Measurements from ENCODE around the gene GRIN2A. TPM values are rescaled to one million over a fixed set of nuclear protein-coding genes. Genes with fewer than 3 reads are reported as not detected.

GRIN2A gene
- polyA plus RNA-seq, 1 experiment, result not detected

- H3K4me3 ChIP-seq (ENCODE audit: low read depth, low read length), result no peak overlapping the region
- no peaks in the 10 kb centered on the region for H3K27me3 ChIP-seq (ENCODE audit: control insufficient read depth, insufficient read depth, low read length)
- TF ChIP-seq, protein P1, sequence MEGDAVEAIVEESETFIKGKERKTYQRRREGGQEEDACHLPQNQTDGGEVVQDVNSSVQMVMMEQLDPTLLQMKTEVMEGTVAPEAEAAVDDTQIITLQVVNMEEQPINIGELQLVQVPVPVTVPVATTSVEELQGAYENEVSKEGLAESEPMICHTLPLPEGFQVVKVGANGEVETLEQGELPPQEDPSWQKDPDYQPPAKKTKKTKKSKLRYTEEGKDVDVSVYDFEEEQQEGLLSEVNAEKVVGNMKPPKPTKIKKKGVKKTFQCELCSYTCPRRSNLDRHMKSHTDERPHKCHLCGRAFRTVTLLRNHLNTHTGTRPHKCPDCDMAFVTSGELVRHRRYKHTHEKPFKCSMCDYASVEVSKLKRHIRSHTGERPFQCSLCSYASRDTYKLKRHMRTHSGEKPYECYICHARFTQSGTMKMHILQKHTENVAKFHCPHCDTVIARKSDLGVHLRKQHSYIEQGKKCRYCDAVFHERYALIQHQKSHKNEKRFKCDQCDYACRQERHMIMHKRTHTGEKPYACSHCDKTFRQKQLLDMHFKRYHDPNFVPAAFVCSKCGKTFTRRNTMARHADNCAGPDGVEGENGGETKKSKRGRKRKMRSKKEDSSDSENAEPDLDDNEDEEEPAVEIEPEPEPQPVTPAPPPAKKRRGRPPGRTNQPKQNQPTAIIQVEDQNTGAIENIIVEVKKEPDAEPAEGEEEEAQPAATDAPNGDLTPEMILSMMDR (IDR thresholded peaks at IDR 0.05; ENCODE audit: insufficient read depth, low read depth, low read length), result no peak
- ChIA-PET POLR2A (no interaction called here), CTCF (no interaction called here)
- no peak for DNase-seq (ENCODE audit: low read depth)
- no peaks in the 10 kb centered on the region for H3K36me3 ChIP-seq (ENCODE audit: control insufficient read depth, insufficient read depth, low read length)
Measured at GRCh38 chr16:9978160-9978725, 204.0 kb downstream of the GRIN2A start.

GRCh38 chr16:9977333-9977897 lies 204.8 kb downstream of the GRIN2A start:
- CTCF ChIA-PET, result no interaction called here
- Histone ChIP-seq H3K4me3 (ENCODE audit: low read depth, low read length) (no peak overlapping the region), H3K36me3 (ENCODE audit: control insufficient read depth, insufficient read depth, low read length) (no peaks in the 10 kb centered on the region), H3K27me3 (ENCODE audit: control insufficient read depth, insufficient read depth, low read length) (no peaks in the 10 kb centered on the region)
- TF ChIP-seq, protein P1 (IDR thresholded peaks at IDR 0.05; ENCODE audit: insufficient read depth, low read depth, low read length), result no peak
- DNase-seq (ENCODE audit: low read depth), result no peak
- POLR2A ChIA-PET, result no interaction called here

DNA sequence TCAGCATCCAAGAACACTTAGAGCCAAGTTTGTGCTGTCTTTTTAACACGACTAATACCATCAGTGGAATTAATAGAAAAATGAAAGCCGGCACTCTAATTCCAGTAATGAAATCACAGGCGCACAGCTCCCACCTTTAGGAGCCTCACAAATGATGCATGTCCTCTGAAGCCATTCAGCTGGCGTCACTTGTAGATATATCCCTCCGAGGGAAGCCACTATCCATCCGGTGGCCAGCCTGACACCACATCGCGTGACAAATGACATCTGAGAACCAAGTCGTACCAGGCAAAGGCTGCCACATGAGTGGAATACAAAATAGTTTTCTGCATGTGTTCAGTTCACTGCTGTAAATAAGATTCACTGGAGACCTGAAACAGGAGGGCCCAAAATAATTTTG lies 205.6 kb downstream of the GRIN2A start:
- TF ChIP-seq, protein P1 (IDR thresholded peaks at IDR 0.05; ENCODE audit: insufficient read depth, low read depth, low read length), result no peak
- POLR2A ChIA-PET, result no interaction called here
- no peaks in the 10 kb centered on the region for H3K36me3 ChIP-seq (ENCODE audit: control insufficient read depth, insufficient read depth, low read length)
- DNase-seq (ENCODE audit: low read depth), result no peak
- no peak overlapping the region for H3K4me3 ChIP-seq (ENCODE audit: low read depth, low read length)
- H3K27me3 ChIP-seq (ENCODE audit: control insufficient read depth, insufficient read depth, low read length), result no peaks in the 10 kb centered on the region
- CTCF ChIA-PET, result no interaction called here

DNA sequence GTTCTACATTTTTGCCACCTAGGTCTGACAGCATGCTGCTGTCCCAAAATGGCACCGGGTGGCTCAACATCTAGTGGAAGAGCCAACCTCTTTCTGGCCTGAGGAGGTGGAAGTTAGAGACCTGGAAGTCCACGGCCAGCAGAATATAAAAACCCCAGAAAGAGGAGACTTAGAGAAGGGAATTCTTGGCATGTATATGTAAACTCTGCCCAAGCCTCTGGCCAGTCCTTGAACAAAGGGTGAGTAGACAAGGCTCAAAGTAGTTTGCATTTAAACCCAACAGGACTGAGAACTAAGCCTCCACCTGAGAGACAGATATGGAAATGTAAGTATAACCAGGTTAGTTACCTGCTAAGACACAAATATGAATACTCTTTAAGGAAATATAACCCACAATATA lies 210.3 kb downstream of the GRIN2A start:
- no peaks in the 10 kb centered on the region for H3K27me3 ChIP-seq (ENCODE audit: control insufficient read depth, insufficient read depth, low read length)
- H3K4me3 ChIP-seq (ENCODE audit: low read depth, low read length), result no peak overlapping the region
- H3K36me3 ChIP-seq (ENCODE audit: control insufficient read depth, insufficient read depth, low read length), result no peaks in the 10 kb centered on the region
- TF ChIP-seq, protein P1 (IDR thresholded peaks at IDR 0.05; ENCODE audit: insufficient read depth, low read depth, low read length), result no peak
- POLR2A ChIA-PET, result no interaction called here
- DNase-seq (ENCODE audit: low read depth), result no peak
- CTCF ChIA-PET, result no interaction called here

DNA sequence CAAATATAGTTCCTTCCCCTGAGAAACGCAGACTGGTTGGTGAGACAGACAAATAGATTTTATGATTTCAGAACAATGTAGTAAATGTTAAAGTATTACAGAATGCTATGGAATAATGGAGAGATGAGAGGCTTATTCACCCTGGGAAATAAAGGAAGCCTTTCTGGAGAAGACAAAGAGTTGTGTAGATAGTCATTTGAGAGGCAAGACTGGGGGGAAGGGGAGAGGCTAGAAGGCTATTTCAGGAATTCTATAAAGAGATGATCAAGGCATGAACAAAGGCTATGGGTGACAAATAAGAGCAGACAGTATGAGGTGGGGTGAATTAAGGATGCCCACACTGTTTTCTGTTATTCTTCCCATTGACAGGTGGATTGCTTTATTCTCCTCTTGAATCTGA lies 211.4 kb downstream of the GRIN2A start:
- ChIA-PET POLR2A (no interaction called here), CTCF (no interaction called here)
- H3K36me3 ChIP-seq (ENCODE audit: control insufficient read depth, insufficient read depth, low read length), result no peaks in the 10 kb centered on the region
- no peak for DNase-seq (ENCODE audit: low read depth)
- no peak overlapping the region for H3K4me3 ChIP-seq (ENCODE audit: low read depth, low read length)
- H3K27me3 ChIP-seq (ENCODE audit: control insufficient read depth, insufficient read depth, low read length), result no peaks in the 10 kb centered on the region
- TF ChIP-seq, protein P1 (IDR thresholded peaks at IDR 0.05; ENCODE audit: insufficient read depth, low read depth, low read length), result no peak
